ENCODE data around the gene SSBP4.
"Not testable (repeated sequence)": the region's sequence is repeated elsewhere in the genome, so short reads cannot be mapped to it uniquely, and the experiment has no call there.

SSBP4 gene

GRCh38 chr19:18419195-18419698 is at the start of gene SSBP4:
Gene SSBP4 (plus strand): TSS chr19:18419398. CDS start chr19:18419649, 251 bp downstream.
- Histone ChIP-seq H2AFZ (ENCODE audit: low read length, unreplicated experiment) (peak within 1 kb of the TSS; percentile 60), H3K4me3 (ENCODE audit: low read depth, low read length) (peak within 1 kb of the TSS; percentile 87), H3K36me3 (ENCODE audit: insufficient read depth, low read length) (no peaks in the 10 kb centered on the region), H3K27me3 (ENCODE audit: insufficient read depth, low read length) (no peaks in the 10 kb centered on the region), H3K79me2 (ENCODE audit: control insufficient read depth, insufficient read depth, low read length, unreplicated experiment) (peaks cover 30% of the 10 kb centered on the region), H3K4me1 (ENCODE audit: control insufficient read depth, insufficient read depth, low read length, unreplicated experiment) (peaks cover 42% of the 10 kb centered on the region), H3K27ac (ENCODE audit: low read depth, low read length) (peak within 1 kb of the TSS; percentile 98)

- Histone ChIP-seq H3K27ac (ENCODE audit: low read depth, low read length) (peak overlapping the region; percentile 87), H3K79me2 (ENCODE audit: control insufficient read depth, insufficient read depth, low read length, unreplicated experiment) (no peaks in the 10 kb centered on the region), H3K4me3 (ENCODE audit: low read depth, low read length) (no peak overlapping the region), H3K27me3 (ENCODE audit: insufficient read depth, low read length) (no peaks in the 10 kb centered on the region), H3K36me3 (ENCODE audit: insufficient read depth, low read length) (no peaks in the 10 kb centered on the region), H3K4me1 (ENCODE audit: control insufficient read depth, insufficient read depth, low read length, unreplicated experiment) (peaks cover 22% of the 10 kb centered on the region), H2AFZ (ENCODE audit: low read length, unreplicated experiment) (no peak overlapping the region)
Measured at GRCh38 chr19:18373407-18373891, 45.7 kb upstream of the SSBP4 start.

GRCh38 chr19:18373892-18374629 is 45.1 kb upstream of the SSBP4 start:
- Histone ChIP-seq H3K4me1 (ENCODE audit: control insufficient read depth, insufficient read depth, low read length, unreplicated experiment) (peaks cover 22% of the 10 kb centered on the region), H3K27ac (ENCODE audit: low read depth, low read length) (peak overlapping the region; percentile 87), H3K27me3 (ENCODE audit: insufficient read depth, low read length) (no peaks in the 10 kb centered on the region), H3K4me3 (ENCODE audit: low read depth, low read length) (no peak overlapping the region), H2AFZ (ENCODE audit: low read length, unreplicated experiment) (peak overlapping the region; percentile 59), H3K79me2 (ENCODE audit: control insufficient read depth, insufficient read depth, low read length, unreplicated experiment) (no peaks in the 10 kb centered on the region), H3K36me3 (ENCODE audit: insufficient read depth, low read length) (no peaks in the 10 kb centered on the region)

- Histone ChIP-seq H3K4me1 (ENCODE audit: control insufficient read depth, insufficient read depth, low read length, unreplicated experiment) (peaks cover 27% of the 10 kb centered on the region), H3K27ac (ENCODE audit: low read depth, low read length) (no peak overlapping the region), H3K4me3 (ENCODE audit: low read depth, low read length) (no peak overlapping the region), H3K36me3 (ENCODE audit: insufficient read depth, low read length) (no peaks in the 10 kb centered on the region), H3K79me2 (ENCODE audit: control insufficient read depth, insufficient read depth, low read length, unreplicated experiment) (no peaks in the 10 kb centered on the region), H3K27me3 (ENCODE audit: insufficient read depth, low read length) (no peaks in the 10 kb centered on the region), H2AFZ (ENCODE audit: low read length, unreplicated experiment) (no peak overlapping the region)
Measured at GRCh38 chr19:18377026-18377425, 42.2 kb upstream of the SSBP4 start.

GRCh38 chr19:18379803-18380747 is 39.1 kb upstream of the SSBP4 start:
- H3K27me3 ChIP-seq (ENCODE audit: insufficient read depth, low read length), result no peaks in the 10 kb centered on the region
- no peak overlapping the region for H3K4me3 ChIP-seq (ENCODE audit: low read depth, low read length)
- H2AFZ ChIP-seq (ENCODE audit: low read length, unreplicated experiment), result no peak overlapping the region
- no peak overlapping the region for H3K27ac ChIP-seq (ENCODE audit: low read depth, low read length)
- H3K36me3 ChIP-seq (ENCODE audit: insufficient read depth, low read length), result no peaks in the 10 kb centered on the region
- H3K4me1 ChIP-seq (ENCODE audit: control insufficient read depth, insufficient read depth, low read length, unreplicated experiment), result peaks cover 11% of the 10 kb centered on the region
- no peaks in the 10 kb centered on the region for H3K79me2 ChIP-seq (ENCODE audit: control insufficient read depth, insufficient read depth, low read length, unreplicated experiment)

- no peaks in the 10 kb centered on the region for H3K79me2 ChIP-seq (ENCODE audit: control insufficient read depth, insufficient read depth, low read length, unreplicated experiment)
- H3K4me1 ChIP-seq (ENCODE audit: control insufficient read depth, insufficient read depth, low read length, unreplicated experiment), result peaks cover 11% of the 10 kb centered on the region
- H3K27me3 ChIP-seq (ENCODE audit: insufficient read depth, low read length), result no peaks in the 10 kb centered on the region
- H2AFZ ChIP-seq (ENCODE audit: low read length, unreplicated experiment), result no peak overlapping the region
- H3K36me3 ChIP-seq (ENCODE audit: insufficient read depth, low read length), result no peaks in the 10 kb centered on the region
- H3K4me3 ChIP-seq (ENCODE audit: low read depth, low read length), result no peak overlapping the region
- no peak overlapping the region for H3K27ac ChIP-seq (ENCODE audit: low read depth, low read length)
Measured at GRCh38 chr19:18380843-18381242, 38.4 kb upstream of the SSBP4 start.

GRCh38 chr19:18383622-18384021 is 35.6 kb upstream of the SSBP4 start:
- not testable (repeated sequence) for H3K27ac ChIP-seq (ENCODE audit: low read depth, low read length); H3K79me2 ChIP-seq (ENCODE audit: control insufficient read depth, insufficient read depth, low read length, unreplicated experiment); H3K4me3 ChIP-seq (ENCODE audit: low read depth, low read length); H3K4me1 ChIP-seq (ENCODE audit: control insufficient read depth, insufficient read depth, low read length, unreplicated experiment); H2AFZ ChIP-seq (ENCODE audit: low read length, unreplicated experiment); H3K27me3 ChIP-seq (ENCODE audit: insufficient read depth, low read length); H3K36me3 ChIP-seq (ENCODE audit: insufficient read depth, low read length)

GRCh38 chr19:18384775-18385174 is 34.4 kb upstream of the SSBP4 start:
- Histone ChIP-seq H2AFZ (ENCODE audit: low read length, unreplicated experiment) (no peak overlapping the region), H3K36me3 (ENCODE audit: insufficient read depth, low read length) (no peaks in the 10 kb centered on the region), H3K4me3 (ENCODE audit: low read depth, low read length) (no peak overlapping the region), H3K79me2 (ENCODE audit: control insufficient read depth, insufficient read depth, low read length, unreplicated experiment) (peaks cover 2% of the 10 kb centered on the region), H3K27me3 (ENCODE audit: insufficient read depth, low read length) (no peaks in the 10 kb centered on the region), H3K27ac (ENCODE audit: low read depth, low read length) (no peak overlapping the region), H3K4me1 (ENCODE audit: control insufficient read depth, insufficient read depth, low read length, unreplicated experiment) (peaks cover 5% of the 10 kb centered on the region)

GRCh38 chr19:18385359-18385674 is 33.9 kb upstream of the SSBP4 start:
- H3K4me3 ChIP-seq (ENCODE audit: low read depth, low read length), result no peak overlapping the region
- no peak overlapping the region for H3K27ac ChIP-seq (ENCODE audit: low read depth, low read length)

GRCh38 chr19:18385675-18386542 is 33.3 kb upstream of the SSBP4 start, which contains the start of gene GDF15:
Gene GDF15 (plus strand): TSS chr19:18386158. CDS start chr19:18386190, 32 bp downstream.
- Histone ChIP-seq H2AFZ (ENCODE audit: low read length, unreplicated experiment) (peak within 1 kb of the TSS; percentile 11), H3K4me3 (ENCODE audit: low read depth, low read length) (peak within 1 kb of the TSS; percentile 72), H3K27ac (ENCODE audit: low read depth, low read length) (no peak within 1 kb of the TSS), H3K27me3 (ENCODE audit: insufficient read depth, low read length) (no peaks in the 10 kb centered on the region), H3K4me1 (ENCODE audit: control insufficient read depth, insufficient read depth, low read length, unreplicated experiment) (no peaks in the 10 kb centered on the region), H3K79me2 (ENCODE audit: control insufficient read depth, insufficient read depth, low read length, unreplicated experiment) (peaks cover 2% of the 10 kb centered on the region), H3K36me3 (ENCODE audit: insufficient read depth, low read length) (no peaks in the 10 kb centered on the region)

More at GRCh38 chr19:18385359-18385674, 33.9 kb upstream of the SSBP4 start:
- Histone ChIP-seq H3K36me3 (ENCODE audit: insufficient read depth, low read length) (no peaks in the 10 kb centered on the region), H3K4me1 (ENCODE audit: control insufficient read depth, insufficient read depth, low read length, unreplicated experiment) (peaks cover 2% of the 10 kb centered on the region), H3K27me3 (ENCODE audit: insufficient read depth, low read length) (no peaks in the 10 kb centered on the region), H3K79me2 (ENCODE audit: control insufficient read depth, insufficient read depth, low read length, unreplicated experiment) (peaks cover 2% of the 10 kb centered on the region), H2AFZ (ENCODE audit: low read length, unreplicated experiment) (no peak overlapping the region)
